Activated CD4-positive, alpha-beta T cell treated with anti-CD3 and anti-CD28 coated beads, Interleukin-2, amount 10 ng/mL, durations not matched to agents 24 days and 14 days (primary cell): ENCODE measurements around the gene IL32. TPM values are rescaled to one million over a fixed set of nuclear protein-coding genes. Genes with fewer than 3 reads are reported as not detected.

Experiments used
- DNase-seq: peaks from one replicate; pipeline ENCODE4 v3.0.0; 2022
- H3K27ac Mint-ChIP-seq: one replicate; pipeline ENCODE4 v1.8.0; 2022; ENCODE audit warnings: mild to moderate bottlenecking, mixed read lengths
- H3K27me3 Mint-ChIP-seq: one replicate; pipeline ENCODE4 v1.8.0; 2022; ENCODE audit warnings: mixed read lengths
- H3K36me3 Mint-ChIP-seq: one replicate; pipeline ENCODE4 v1.8.0; 2022; ENCODE audit warnings: low read depth, mild to moderate bottlenecking, mixed read lengths
- H3K4me1 Mint-ChIP-seq: one replicate; pipeline ENCODE4 v1.8.0; 2021; ENCODE audit warnings: mixed read lengths
- H3K4me3 Mint-ChIP-seq: one replicate; pipeline ENCODE4 v1.8.0; 2022; ENCODE audit warnings: mild to moderate bottlenecking, moderate library complexity, mixed read lengths
- H3K9me3 Mint-ChIP-seq: one replicate; pipeline ENCODE4 v1.8.0; 2021; ENCODE audit warnings: mixed read lengths
- intact Hi-C: fragments of 100-400 bp; cut with micrococcal nuclease; formaldehyde crosslinking; loops from one replicate; pipeline ENCODE4 v1.15.1; 2023
- total RNA-seq: library from RNA; stranded (reverse); gene quantifications from 2 replicates; pipeline ENCODE4 v1.2.3, GENCODE V29; 2022

The IL32 gene
- total RNA-seq: 918 and 934 TPM in 2 replicates

GRCh38 chr16:3065069-3065741 is at the start of gene IL32:
IL32 (plus strand) TSS chr16:3065640; CDS start chr16:3065812, 172 bp downstream.
- DNase-seq: peak; percentile 91
- H3K9me3 Mint-ChIP-seq: no peaks in the 10 kb centered on the region
- H3K4me1 Mint-ChIP-seq: peaks cover 50% of the 10 kb centered on the region
- peak within 1 kb of the TSS; percentile 99 for H3K27ac Mint-ChIP-seq
- H3K27me3 Mint-ChIP-seq: no peaks in the 10 kb centered on the region
- peak within 1 kb of the TSS; percentile 99 for H3K4me3 Mint-ChIP-seq
- intact Hi-C loops: no loop called here
- peaks cover 46% of the 10 kb centered on the region for H3K36me3 Mint-ChIP-seq

- intact Hi-C loops: no loop called here
- peaks cover 9% of the 10 kb centered on the region for H3K4me1 Mint-ChIP-seq
Measured at GRCh38 chr16:3015865-3016521, 49.4 kb upstream of the IL32 start.

GRCh38 chr16:3017344-3017743 is 48.1 kb upstream of the IL32 start:
- no peaks in the 10 kb centered on the region for H3K9me3 Mint-ChIP-seq
- no peaks in the 10 kb centered on the region for H3K36me3 Mint-ChIP-seq
- H3K27ac Mint-ChIP-seq: no peak overlapping the region
- H3K27me3 Mint-ChIP-seq: peaks cover 29% of the 10 kb centered on the region
- intact Hi-C loops: no loop called here
- no peak for DNase-seq
- peaks cover 22% of the 10 kb centered on the region for H3K4me1 Mint-ChIP-seq
- H3K4me3 Mint-ChIP-seq: no peak overlapping the region

More at GRCh38 chr16:3015865-3016521, 49.4 kb upstream of the IL32 start:
- Mint-ChIP-seq H3K36me3 (no peaks in the 10 kb centered on the region), H3K9me3 (no peaks in the 10 kb centered on the region), H3K4me3 (no peak overlapping the region), H3K27ac (no peak overlapping the region), H3K27me3 (peaks cover 31% of the 10 kb centered on the region)
- no peak for DNase-seq

GRCh38 chr16:3017794-3018506 is 47.5 kb upstream of the IL32 start, which contains the start of gene CLDN6:
CLDN6 (minus strand) TSS chr16:3018183; CDS start chr16:3016021, 2,162 bp downstream.
- intact Hi-C loops: no loop called here
- peaks cover 28% of the 10 kb centered on the region for H3K4me1 Mint-ChIP-seq
- peak within 1 kb of the TSS; percentile 21 for H3K4me3 Mint-ChIP-seq
- H3K36me3 Mint-ChIP-seq: no peaks in the 10 kb centered on the region
- no peaks in the 10 kb centered on the region for H3K9me3 Mint-ChIP-seq
- peak within 1 kb of the TSS; percentile 58 for H3K27ac Mint-ChIP-seq
- peaks cover 23% of the 10 kb centered on the region for H3K27me3 Mint-ChIP-seq
- DNase-seq: peak; percentile 75

- Mint-ChIP-seq H3K27ac (peak overlapping the region; percentile 86), H3K27me3 (peaks cover 16% of the 10 kb centered on the region), H3K9me3 (no peaks in the 10 kb centered on the region), H3K4me1 (peaks cover 37% of the 10 kb centered on the region), H3K4me3 (peak overlapping the region; percentile 83), H3K36me3 (peaks cover 3% of the 10 kb centered on the region)
- no peak for DNase-seq
- intact Hi-C loops: loop anchor here (1.0 to 10.0 kb wide), 3 partner anchors 15 to 265 kb away; partner anchors contain the start of gene ZNF263
Measured at GRCh38 chr16:3019594-3020246, 45.7 kb upstream of the IL32 start.

- intact Hi-C loops: loop anchor here (1.0 to 10.0 kb wide), 3 partner anchors 16 to 265 kb away; partner anchors contain the start of gene ZNF263
- H3K27me3 Mint-ChIP-seq: peaks cover 13% of the 10 kb centered on the region
- peak within 1 kb of the TSS; percentile 95 for H3K27ac Mint-ChIP-seq
- DNase-seq: peak; percentile 92
- H3K9me3 Mint-ChIP-seq: no peaks in the 10 kb centered on the region
- peaks cover 3% of the 10 kb centered on the region for H3K36me3 Mint-ChIP-seq
- H3K4me3 Mint-ChIP-seq: peak within 1 kb of the TSS; percentile 83
- peaks cover 37% of the 10 kb centered on the region for H3K4me1 Mint-ChIP-seq
Measured at GRCh38 chr16:3020247-3020603, 45.2 kb upstream of the IL32 start, which contains the start of gene TNFRSF12A. TNFRSF12A (plus strand) TSS chr16:3020368; CDS start chr16:3020398, 30 bp downstream.

- H3K27ac Mint-ChIP-seq: peak overlapping the region; percentile 95
- peak overlapping the region; percentile 83 for H3K4me3 Mint-ChIP-seq
- intact Hi-C loops: loop anchor here (1.0 to 10.0 kb wide), 3 partner anchors 17 to 264 kb away; partner anchors contain the start of gene ZNF263
- H3K9me3 Mint-ChIP-seq: no peaks in the 10 kb centered on the region
- DNase-seq: peak; percentile 82
- H3K4me1 Mint-ChIP-seq: peaks cover 37% of the 10 kb centered on the region
- peaks cover 13% of the 10 kb centered on the region for H3K27me3 Mint-ChIP-seq
- H3K36me3 Mint-ChIP-seq: peaks cover 3% of the 10 kb centered on the region
Measured at GRCh38 chr16:3020604-3021448, 44.6 kb upstream of the IL32 start.

GRCh38 chr16:3021449-3022207 is 43.8 kb upstream of the IL32 start:
- intact Hi-C loops: loop anchor here (2.0 to 10.0 kb wide), 2 partner anchors 51 to 263 kb away; partner anchors contain the start of gene ZNF263

GRCh38 chr16:3022208-3022683 is 43.2 kb upstream of the IL32 start:
- Mint-ChIP-seq H3K9me3 (no peaks in the 10 kb centered on the region), H3K27me3 (peaks cover 8% of the 10 kb centered on the region), H3K4me1 (peaks cover 41% of the 10 kb centered on the region), H3K36me3 (peaks cover 17% of the 10 kb centered on the region), H3K4me3 (peak overlapping the region; percentile 83), H3K27ac (peak overlapping the region; percentile 95)
- intact Hi-C loops: loop anchor here (10.0 kb wide), 1 partner anchor 263 kb away; the partner anchor contains the start of gene ZNF263
- DNase-seq: peak; percentile 91

More at GRCh38 chr16:3021449-3022207, 43.8 kb upstream of the IL32 start:
- Mint-ChIP-seq H3K27ac (peak overlapping the region; percentile 95), H3K27me3 (peaks cover 13% of the 10 kb centered on the region), H3K9me3 (no peaks in the 10 kb centered on the region), H3K4me3 (peak overlapping the region; percentile 83), H3K4me1 (peaks cover 41% of the 10 kb centered on the region), H3K36me3 (peaks cover 11% of the 10 kb centered on the region)
- peak; percentile 93 for DNase-seq

- Mint-ChIP-seq H3K36me3 (peaks cover 19% of the 10 kb centered on the region), H3K27ac (peak overlapping the region; percentile 95), H3K4me3 (peak overlapping the region; percentile 83), H3K4me1 (peaks cover 41% of the 10 kb centered on the region), H3K9me3 (no peaks in the 10 kb centered on the region), H3K27me3 (peaks cover 8% of the 10 kb centered on the region)
- peak; percentile 78 for DNase-seq
- intact Hi-C loops: loop anchor here (10.0 kb wide), 1 partner anchor 262 kb away; the partner anchor contains the start of gene ZNF263
Measured at GRCh38 chr16:3022684-3023414, 42.6 kb upstream of the IL32 start.

GRCh38 chr16:3023415-3023668 is 42.1 kb upstream of the IL32 start:
- Mint-ChIP-seq H3K9me3 (no peaks in the 10 kb centered on the region), H3K36me3 (peaks cover 19% of the 10 kb centered on the region), H3K27me3 (peaks cover 5% of the 10 kb centered on the region), H3K4me1 (peaks cover 40% of the 10 kb centered on the region), H3K4me3 (peak overlapping the region; percentile 83), H3K27ac (peak overlapping the region; percentile 95)
- intact Hi-C loops: loop anchor here (10.0 kb wide), 1 partner anchor 261 kb away; the partner anchor contains the start of gene ZNF263
- DNase-seq: no peak
